Astrocyte (in vitro differentiated cells and primary cell): ENCODE data around the gene OLA1.

Source experiments
- CTCF ChIP-seq: IDR thresholded peaks from 2 replicates; pipeline ENCODE4 v1.5.1; 2011; ENCODE audit warnings: low read depth, mild to moderate bottlenecking, inconsistent platforms, low read length, moderate library complexity; ENCODE audit not compliant: insufficient read depth
- EZH2 ChIP-seq: IDR thresholded peaks from 2 replicates; pipeline ENCODE4 v1.6.1; 2012; ENCODE audit warnings: mild to moderate bottlenecking, low read length, inconsistent platforms; ENCODE audit not compliant: insufficient read depth

- no peak for TF ChIP-seq CTCF
- no peak for TF ChIP-seq EZH2
Measured at GRCh38 chr2:174177316-174177890, 70.9 kb downstream of the OLA1 start.
